OCI-LY7 (cell line): ENCODE data around the gene CRTAC1. TPM values are rescaled to one million over a fixed set of nuclear protein-coding genes. Genes with fewer than 3 reads are reported as not detected.

ENCODE experiments used
- BruUV-seq: library from RNA; stranded (reverse); fragments of 400-500 nt; replicated peaks from 2 replicates; lab custom pipeline; 2021; lab: Mats Ljungman, UMichigan
- CTCF ChIA-PET: fragments of 300-600 bp; sonication (Branson Sonifier 250); formaldehyde crosslinking; loops from one replicate; lab custom pipeline; 2022; ENCODE audit warnings: antibody characterized with exemption; ENCODE audit not compliant: unreplicated experiment; lab: Charles Lee
- POLR2A ChIA-PET: fragments of 300-600 bp; sonication (Branson Sonifier 250); formaldehyde crosslinking; loops from one replicate; lab custom pipeline; 2022; ENCODE audit warnings: antibody characterized with exemption; lab: Charles Lee
- DNase-seq: peaks from one replicate; pipeline ENCODE4 v3.0.0-alpha.2; 2015; ENCODE audit warnings: low spot score
- H2AFZ ChIP-seq: fragments of 200-600 bp; sonication (generic), shearing (Covaris generic); 2 replicates; pipeline ENCODE4 v1.6.1; 2014; ENCODE audit warnings: mild to moderate bottlenecking, antibody characterized with exemption, low read length, moderate library complexity
- H3K27ac ChIP-seq: fragments of 200-600 bp; sonication (generic); 2 replicates; pipeline ENCODE4 v1.5.1; 2014; ENCODE audit warnings: mixed run types, low read depth, mild to moderate bottlenecking, moderate library complexity, low read length, inconsistent platforms; ENCODE audit not compliant: poor library complexity, severe bottlenecking
- H3K36me3 ChIP-seq: fragments of 200-600 bp; sonication (generic); 2 replicates; pipeline ENCODE4 v1.6.1; 2014; ENCODE audit warnings: mild to moderate bottlenecking, antibody characterized with exemption, low read length, moderate library complexity, mixed read lengths; ENCODE audit not compliant: insufficient read depth
- H3K4me1 ChIP-seq: fragments of 200-600 bp; sonication (generic); 2 replicates; pipeline ENCODE4 v1.5.1; 2014; ENCODE audit warnings: mild to moderate bottlenecking, low read length; ENCODE audit not compliant: insufficient read depth, poor library complexity, severe bottlenecking
- H3K4me2 ChIP-seq: fragments of 200-600 bp; sonication (generic); 2 replicates; pipeline ENCODE4 v1.6.1; 2014; ENCODE audit warnings: mild to moderate bottlenecking, low read length
- H3K4me3 ChIP-seq: fragments of 200-600 bp; sonication (generic); 2 replicates; pipeline ENCODE4 v1.5.1; 2014; ENCODE audit warnings: mild to moderate bottlenecking, low read depth, low read length; ENCODE audit not compliant: poor library complexity, severe bottlenecking
- H3K79me2 ChIP-seq: fragments of 200-600 bp; sonication (generic); 2 replicates; pipeline ENCODE4 v1.6.1; 2016; ENCODE audit warnings: low read depth, mild to moderate bottlenecking, low read length, moderate library complexity, mixed read lengths; ENCODE audit not compliant: insufficient read depth
- H3K9me2 ChIP-seq: fragments of 200-600 bp; sonication (generic); 2 replicates; pipeline ENCODE4 v1.6.1; 2016; ENCODE audit warnings: mild to moderate bottlenecking, low read length, mixed read lengths; ENCODE audit not compliant: insufficient read depth
- H3K9me3 ChIP-seq: fragments of 200-600 bp; sonication (generic); 2 replicates; pipeline ENCODE4 v1.6.1; 2014; ENCODE audit warnings: mild to moderate bottlenecking, mixed run types, low read length, mixed read lengths
- H4K20me1 ChIP-seq: fragments of 200-600 bp; sonication (generic); 2 replicates; pipeline ENCODE4 v1.6.1; 2014; ENCODE audit warnings: mild to moderate bottlenecking, antibody characterized with exemption, low read length, moderate library complexity, mixed read lengths; ENCODE audit not compliant: insufficient read depth
- EZH2phosphoT487 ChIP-seq: fragments of 200-600 bp; sonication (generic); IDR thresholded peaks from 2 replicates; pipeline ENCODE4 v1.6.1; 2018; ENCODE audit warnings: low read depth, borderline replicate concordance, mild to moderate bottlenecking, mixed run types, antibody characterized with exemption, low read length, moderate library complexity, mixed read lengths
- intact Hi-C: fragments of 100-400 bp; cut with micrococcal nuclease; formaldehyde crosslinking; loops from one replicate; pipeline ENCODE4 v1.10.0; 2022; ENCODE audit not compliant: unreplicated experiment
- total RNA-seq, 2 experiments: library from RNA; depleted of rRNA in 1 of 2; stranded (reverse); fragments of >200 nt in 1 of 2; shearing (Covaris generic) in 1 of 2; gene quantifications; 2 replicates each; pipeline ENCODE4 v1.2.3, GENCODE V29; 2014 to 2022
- TF ChIP-seq, protein P1 (sequence below): fragments of 200-600 bp; sonication (generic); conservative IDR thresholded peaks from 2 replicates; pipeline ENCODE4 v1.5.1; 2014; ENCODE audit warnings: mild to moderate bottlenecking, antibody characterized with exemption, low read length, moderate library complexity, mixed read lengths

The CRTAC1 gene
- total RNA-seq, 2 experiments from 2014 or later = not detected

- intact Hi-C loops = no loop called here
These were observed 155.0 kb downstream of the CRTAC1 start for GRCh38 chr10:97875391-97875790.

GRCh38 chr10:97874332-97874731 is 156.1 kb downstream of the CRTAC1 start:
- Histone ChIP-seq H3K27ac (no peak overlapping the region), H3K9me3 (no peaks in the 10 kb centered on the region), H4K20me1 (no peaks in the 10 kb centered on the region), H3K4me1 (peaks cover 4% of the 10 kb centered on the region), H3K4me3 (no peak overlapping the region), H3K36me3 (no peaks in the 10 kb centered on the region), H3K9me2 (no peaks in the 10 kb centered on the region), H2AFZ (no peak overlapping the region), H3K79me2 (no peaks in the 10 kb centered on the region), H3K4me2 (no peak overlapping the region)
- POLR2A ChIA-PET = interaction anchor here (0.5 kb wide), 1 partner anchor 625 kb away, joined by 4 read pairs; no protein-coding TSS in a partner anchor
- DNase-seq = no peak
- no TSS peak for BruUV-seq
- intact Hi-C loops = no loop called here
- CTCF ChIA-PET = no interaction called here
- TF ChIP-seq EZH2phosphoT487 = no peak
- TF ChIP-seq, protein P1, sequence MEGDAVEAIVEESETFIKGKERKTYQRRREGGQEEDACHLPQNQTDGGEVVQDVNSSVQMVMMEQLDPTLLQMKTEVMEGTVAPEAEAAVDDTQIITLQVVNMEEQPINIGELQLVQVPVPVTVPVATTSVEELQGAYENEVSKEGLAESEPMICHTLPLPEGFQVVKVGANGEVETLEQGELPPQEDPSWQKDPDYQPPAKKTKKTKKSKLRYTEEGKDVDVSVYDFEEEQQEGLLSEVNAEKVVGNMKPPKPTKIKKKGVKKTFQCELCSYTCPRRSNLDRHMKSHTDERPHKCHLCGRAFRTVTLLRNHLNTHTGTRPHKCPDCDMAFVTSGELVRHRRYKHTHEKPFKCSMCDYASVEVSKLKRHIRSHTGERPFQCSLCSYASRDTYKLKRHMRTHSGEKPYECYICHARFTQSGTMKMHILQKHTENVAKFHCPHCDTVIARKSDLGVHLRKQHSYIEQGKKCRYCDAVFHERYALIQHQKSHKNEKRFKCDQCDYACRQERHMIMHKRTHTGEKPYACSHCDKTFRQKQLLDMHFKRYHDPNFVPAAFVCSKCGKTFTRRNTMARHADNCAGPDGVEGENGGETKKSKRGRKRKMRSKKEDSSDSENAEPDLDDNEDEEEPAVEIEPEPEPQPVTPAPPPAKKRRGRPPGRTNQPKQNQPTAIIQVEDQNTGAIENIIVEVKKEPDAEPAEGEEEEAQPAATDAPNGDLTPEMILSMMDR = no peak

More at GRCh38 chr10:97875391-97875790, 155.0 kb downstream of the CRTAC1 start:
- no peaks in the 10 kb centered on the region for H3K4me1 ChIP-seq
- H3K9me2 ChIP-seq = no peaks in the 10 kb centered on the region
- BruUV-seq = no TSS peak
- H4K20me1 ChIP-seq = no peaks in the 10 kb centered on the region
- TF ChIP-seq, protein P1 = no peak
- no peak for TF ChIP-seq EZH2phosphoT487
- ChIA-PET POLR2A (interaction anchor here (1.0 kb wide), 1 partner anchor 139 kb away, joined by 3 read pairs; the partner anchor contains the start of gene ZFYVE27), CTCF (no interaction called here)
- H3K4me3 ChIP-seq = no peak overlapping the region
- no peak overlapping the region for H2AFZ ChIP-seq
- H3K9me3 ChIP-seq = no peaks in the 10 kb centered on the region
- H3K79me2 ChIP-seq = no peaks in the 10 kb centered on the region
- no peak overlapping the region for H3K27ac ChIP-seq
- H3K4me2 ChIP-seq = no peak overlapping the region
- H3K36me3 ChIP-seq = no peaks in the 10 kb centered on the region
- no peak for DNase-seq

DNA sequence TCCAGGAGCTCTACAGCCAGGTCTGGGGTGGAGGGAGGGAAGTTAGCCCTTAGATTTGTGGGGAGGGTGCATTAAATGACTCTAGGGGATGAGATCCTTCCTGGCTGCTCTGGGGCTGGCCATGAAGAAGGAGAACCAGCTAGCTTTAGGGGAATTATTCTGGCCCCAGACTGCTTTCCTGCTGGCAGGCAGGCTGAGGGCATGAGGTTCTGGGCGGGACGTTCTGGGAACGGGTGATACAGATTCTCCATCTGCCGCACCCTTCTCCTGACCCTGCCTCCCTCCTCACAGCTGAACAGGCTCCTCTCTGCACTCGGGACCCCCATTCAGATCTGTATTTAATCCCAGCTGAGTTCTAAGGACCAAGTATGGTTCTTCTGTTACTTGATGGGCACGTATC is 156.9 kb downstream of the CRTAC1 start:
- Histone ChIP-seq H4K20me1 (no peaks in the 10 kb centered on the region), H3K27ac (no peak overlapping the region), H2AFZ (no peak overlapping the region), H3K36me3 (no peaks in the 10 kb centered on the region), H3K4me2 (no peak overlapping the region), H3K9me3 (no peaks in the 10 kb centered on the region), H3K9me2 (no peaks in the 10 kb centered on the region), H3K4me1 (peaks cover 11% of the 10 kb centered on the region), H3K4me3 (no peak overlapping the region), H3K79me2 (no peaks in the 10 kb centered on the region)
- ChIA-PET CTCF (no interaction called here), POLR2A (no interaction called here)
- BruUV-seq = no TSS peak
- TF ChIP-seq, protein P1 = no peak
- no peak for TF ChIP-seq EZH2phosphoT487
- DNase-seq = no peak
- intact Hi-C loops = no loop called here
